IMR-90 (cell line): ENCODE data around the gene TBC1D22A. TPM values are rescaled to one million over a fixed set of nuclear protein-coding genes. Genes with fewer than 3 reads are reported as not detected.

Source experiments
- ATAC-seq: fragments of 200-7000 bp; cut with Tn5 transposase; 2 replicates; pipeline ENCODE4 v1.9.1; 2020; ENCODE audit warnings: low read depth, mild to moderate bottlenecking, moderate library complexity
- BruUV-seq: library from RNA; stranded (reverse); fragments of 400-500 nt; replicated peaks from 2 replicates; lab custom pipeline; 2021; lab: Mats Ljungman, UMichigan
- CTCF ChIA-PET: fragments of 300-600 bp; formaldehyde crosslinking; extraction: SDS; loops from one replicate; lab custom pipeline; 2021; ENCODE audit warnings: antibody characterized with exemption; lab: Yijun Ruan, JAX
- POLR2A ChIA-PET: fragments of 300-600 bp; sonication (Branson Sonifier 250); formaldehyde crosslinking; loops from one replicate; lab custom pipeline; 2022; ENCODE audit warnings: antibody characterized with exemption; ENCODE audit not compliant: unreplicated experiment; lab: Charles Lee
- DNase-seq: peaks from one replicate; pipeline ENCODE4 v3.0.0; 2013
- H2AFZ ChIP-seq: replicated peaks from 2 replicates; pipeline ENCODE3; 2013; ENCODE audit warnings: low read length, mild to moderate bottlenecking; ENCODE audit not compliant: poor library complexity
- H2AK5ac ChIP-seq: 2 replicates; pipeline ENCODE4 v1.6.1; 2013; ENCODE audit warnings: low read depth, low read length, inconsistent platforms
- H2AK9ac ChIP-seq: replicated peaks from 2 replicates; pipeline ENCODE3; 2013; ENCODE audit warnings: mild to moderate bottlenecking, low read depth, low read length, moderate library complexity; ENCODE audit not compliant: poor library complexity
- H2BK120ac ChIP-seq: 2 replicates; pipeline ENCODE4 v1.6.1; 2013; ENCODE audit warnings: low read depth, low read length, inconsistent platforms
- H2BK15ac ChIP-seq: 3 replicates; pipeline ENCODE4 v1.6.1; 2013; ENCODE audit warnings: low read depth, low read length, inconsistent platforms
- H2BK20ac ChIP-seq: 2 replicates; pipeline ENCODE4 v1.6.1; 2013; ENCODE audit warnings: low read depth, mild to moderate bottlenecking, inconsistent platforms, low read length, moderate library complexity
- H2BK5ac ChIP-seq: 2 replicates; pipeline ENCODE4 v1.6.1; 2013; ENCODE audit warnings: mild to moderate bottlenecking, low read depth, low read length, inconsistent platforms; ENCODE audit not compliant: poor library complexity, severe bottlenecking
- H3K14ac ChIP-seq: replicated peaks from 2 replicates; pipeline ENCODE4 v1.6.1; 2013; ENCODE audit warnings: low read depth, low read length, inconsistent platforms
- H3K18ac ChIP-seq: 2 replicates; pipeline ENCODE4 v1.6.1; 2013; ENCODE audit warnings: low read depth, low read length, control low read depth
- H3K23ac ChIP-seq: 2 replicates; pipeline ENCODE4 v1.6.1; 2013; ENCODE audit warnings: low read depth, low read length, inconsistent platforms
- H3K27ac ChIP-seq: 2 replicates; pipeline ENCODE4 v1.5.1; 2013; ENCODE audit warnings: mild to moderate bottlenecking, control low read depth, low read length; ENCODE audit not compliant: insufficient read depth
- H3K27me3 ChIP-seq: 2 replicates; pipeline ENCODE4 v1.6.1; 2013; ENCODE audit warnings: low read length; ENCODE audit not compliant: control insufficient read depth, insufficient read depth
- H3K36me3 ChIP-seq: 2 replicates; pipeline ENCODE4 v1.6.1; 2013; ENCODE audit warnings: low read length, mixed read lengths; ENCODE audit not compliant: control insufficient read depth, insufficient read depth
- H3K4ac ChIP-seq: 2 replicates; pipeline ENCODE4 v1.6.1; 2013; ENCODE audit warnings: low read depth, low read length, inconsistent platforms
- H3K4me1 ChIP-seq: 2 replicates; pipeline ENCODE4 v1.6.1; 2013; ENCODE audit warnings: low read length, mixed read lengths; ENCODE audit not compliant: control insufficient read depth, insufficient read depth
- H3K4me2 ChIP-seq: 2 replicates; pipeline ENCODE4 v1.6.1; 2013; ENCODE audit warnings: low read depth, mild to moderate bottlenecking, control low read depth, low read length, moderate library complexity
- H3K4me3 ChIP-seq: 2 replicates; pipeline ENCODE4 v1.5.1; 2013; ENCODE audit warnings: low read depth, mild to moderate bottlenecking, control low read depth, low read length, moderate library complexity; ENCODE audit not compliant: insufficient read depth
- H3K56ac ChIP-seq: 2 replicates; pipeline ENCODE4 v1.6.1; 2013; ENCODE audit warnings: low read length, inconsistent platforms; ENCODE audit not compliant: insufficient read depth; ENCODE audit errors: extremely low read depth
- H3K79me1 ChIP-seq, 2 experiments: 2 replicates each; pipeline ENCODE4 v1.6.1; 2013; ENCODE audit warnings: low read length in 2 of 2, inconsistent platforms in 1 of 2, low read depth in 1 of 2
- H3K9ac ChIP-seq: 2 replicates; pipeline ENCODE4 v1.6.1; 2013; ENCODE audit warnings: low read depth, low read length, control low read depth
- H3K9me1 ChIP-seq: 2 replicates; pipeline ENCODE4 v1.6.1; 2013; ENCODE audit warnings: low read length, inconsistent platforms; ENCODE audit not compliant: insufficient read depth
- H3K9me3 ChIP-seq: 2 replicates; pipeline ENCODE4 v1.6.1; 2013; ENCODE audit warnings: low read length; ENCODE audit not compliant: control insufficient read depth, insufficient read depth
- H4K20me1 ChIP-seq: 2 replicates; pipeline ENCODE4 v1.6.1; 2013; ENCODE audit warnings: low read length, inconsistent platforms; ENCODE audit not compliant: insufficient read depth
- H4K5ac ChIP-seq: 2 replicates; pipeline ENCODE4 v1.6.1; 2013; ENCODE audit warnings: mild to moderate bottlenecking, low read depth, low read length, control low read depth
- H4K8ac ChIP-seq, 2 experiments: 2 replicates each; pipeline ENCODE4 v1.6.1; 2013; ENCODE audit warnings: low read depth in 2 of 2, low read length in 2 of 2, control low read depth in 1 of 2, inconsistent platforms in 1 of 2
- H4K91ac ChIP-seq: 2 replicates; pipeline ENCODE4 v1.6.1; 2013; ENCODE audit warnings: low read depth, low read length, inconsistent platforms; ENCODE audit not compliant: insufficient read depth
- BHLHE40 ChIP-seq: fragments of 150-350 bp; IDR thresholded peaks from 2 replicates; pipeline ENCODE4 v1.6.1; 2016; ENCODE audit warnings: mild to moderate bottlenecking, low read depth, low read length
- CEBPB ChIP-seq: IDR thresholded peaks from 2 replicates; pipeline ENCODE4 v1.6.1; 2012; ENCODE audit warnings: low read depth, low read length, improper control_type of control experiment
- CHD1 ChIP-seq: IDR thresholded peaks from 2 replicates; pipeline ENCODE4 v1.6.1; 2012; ENCODE audit warnings: low read depth, low read length, improper control_type of control experiment
- FOS ChIP-seq: fragments of 150-350 bp; IDR thresholded peaks from 2 replicates; pipeline ENCODE4 v1.6.1; 2016; ENCODE audit warnings: low read depth, low read length
- MAFK ChIP-seq: IDR thresholded peaks from 2 replicates; pipeline ENCODE4 v1.6.1; 2012; ENCODE audit warnings: low read depth, low read length, improper control_type of control experiment
- MAZ ChIP-seq: IDR thresholded peaks from 2 replicates; pipeline ENCODE4 v1.6.1; 2012; ENCODE audit warnings: low read depth, mild to moderate bottlenecking, low read length, improper control_type of control experiment, moderate library complexity, borderline replicate concordance
- MXI1 ChIP-seq: IDR thresholded peaks from 2 replicates; pipeline ENCODE4 v1.6.1; 2012; ENCODE audit warnings: low read depth, mild to moderate bottlenecking, low read length, moderate library complexity, borderline replicate concordance
- NFE2L2 ChIP-seq: fragments of 150-350 bp; IDR thresholded peaks from 2 replicates; pipeline ENCODE4 v1.6.1; 2016; ENCODE audit warnings: low read depth, mild to moderate bottlenecking, low read length
- POLR2A ChIP-seq: IDR thresholded peaks from 2 replicates; pipeline ENCODE4 v1.6.1; 2012; ENCODE audit warnings: mild to moderate bottlenecking, low read depth, low read length
- RAD21 ChIP-seq: IDR thresholded peaks from 2 replicates; pipeline ENCODE4 v1.6.1; 2012; ENCODE audit warnings: low read length, improper control_type of control experiment
- RCOR1 ChIP-seq: IDR thresholded peaks from 2 replicates; pipeline ENCODE4 v1.6.1; 2012; ENCODE audit warnings: mild to moderate bottlenecking, low read length, improper control_type of control experiment; ENCODE audit not compliant: insufficient replicate concordance
- RFX5 ChIP-seq: IDR thresholded peaks from 2 replicates; pipeline ENCODE4 v1.8.0; 2012; ENCODE audit warnings: low read depth, mild to moderate bottlenecking, low read length, moderate library complexity
- SMC3 ChIP-seq: fragments of 150-350 bp; IDR thresholded peaks from 2 replicates; pipeline ENCODE4 v1.6.1; 2016; ENCODE audit warnings: low read depth, mild to moderate bottlenecking, antibody characterized with exemption, low read length, moderate library complexity
- WGBS, 2 experiments: methylation state at CpG; one replicate each; pipeline versions ENCODE4 v1.1.5 to v1.1.7; 2013; ENCODE audit warnings: missing lambda C conversion rate in 2 of 2; ENCODE audit not compliant: insufficient read length in 1 of 2; ENCODE audit errors: extremely low coverage in 2 of 2; 5-methylcytosine and 5-hydroxymethylcytosine counted together
- dilution Hi-C: fragments of 300-500 bp; cut with HindIII; formaldehyde crosslinking; loops from one replicate; pipeline ENCODE4 v1.14.3; 2018; ENCODE audit warnings: low sequenced_read_pairs; ENCODE audit not compliant: unreplicated experiment
- in situ Hi-C: fragments of 300-500 bp; cut with MboI; formaldehyde crosslinking; loops from 3 replicates; pipeline ENCODE4 v1.14.3; 2019; ENCODE audit warnings: low sequenced_read_pairs, inconsistent platforms, mixed read lengths
- intact Hi-C: fragments of 100-400 bp; cut with micrococcal nuclease; formaldehyde crosslinking; loops from 2 replicates; pipeline ENCODE4 v1.10.0; 2022
- polyA plus RNA-seq, 3 experiments: library from polyadenylated mRNA; depleted of rRNA; stranded (reverse); fragments of >200 nt; gene quantifications; 2 replicates each; pipeline ENCODE4 v1.2.3, GENCODE V29; 2012; ENCODE audit warnings: low replicate concordance in 1 of 3
- total RNA-seq: library from RNA; depleted of rRNA; stranded (reverse); fragments of >200 nt; gene quantifications from 2 replicates; pipeline ENCODE4 v1.2.3, GENCODE V29; 2012
- TF ChIP-seq, protein P1 (sequence below): fragments of 150-350 bp; IDR thresholded peaks from 2 replicates; pipeline ENCODE4 v1.6.1; 2016; ENCODE audit warnings: low read depth, mild to moderate bottlenecking, low read length, moderate library complexity, borderline replicate concordance
- TF ChIP-seq, protein P2 (sequence below): fragments of 150-350 bp; IDR thresholded peaks from 2 replicates; pipeline ENCODE4 v1.6.1; 2017; ENCODE audit warnings: mild to moderate bottlenecking, antibody characterized with exemption, low read length, low read depth
- TF ChIP-seq, protein P3 (sequence below): conservative IDR thresholded peaks from 2 replicates; pipeline ENCODE4 v1.5.1; 2012; ENCODE audit warnings: mild to moderate bottlenecking, low read depth, low read length, improper control_type of control experiment

The TBC1D22A gene
- total and polyA plus RNA-seq, 2 of the 4 experiments (the other 2 are of a cell fraction), result 9.0 to 16.7 TPM

DNA sequence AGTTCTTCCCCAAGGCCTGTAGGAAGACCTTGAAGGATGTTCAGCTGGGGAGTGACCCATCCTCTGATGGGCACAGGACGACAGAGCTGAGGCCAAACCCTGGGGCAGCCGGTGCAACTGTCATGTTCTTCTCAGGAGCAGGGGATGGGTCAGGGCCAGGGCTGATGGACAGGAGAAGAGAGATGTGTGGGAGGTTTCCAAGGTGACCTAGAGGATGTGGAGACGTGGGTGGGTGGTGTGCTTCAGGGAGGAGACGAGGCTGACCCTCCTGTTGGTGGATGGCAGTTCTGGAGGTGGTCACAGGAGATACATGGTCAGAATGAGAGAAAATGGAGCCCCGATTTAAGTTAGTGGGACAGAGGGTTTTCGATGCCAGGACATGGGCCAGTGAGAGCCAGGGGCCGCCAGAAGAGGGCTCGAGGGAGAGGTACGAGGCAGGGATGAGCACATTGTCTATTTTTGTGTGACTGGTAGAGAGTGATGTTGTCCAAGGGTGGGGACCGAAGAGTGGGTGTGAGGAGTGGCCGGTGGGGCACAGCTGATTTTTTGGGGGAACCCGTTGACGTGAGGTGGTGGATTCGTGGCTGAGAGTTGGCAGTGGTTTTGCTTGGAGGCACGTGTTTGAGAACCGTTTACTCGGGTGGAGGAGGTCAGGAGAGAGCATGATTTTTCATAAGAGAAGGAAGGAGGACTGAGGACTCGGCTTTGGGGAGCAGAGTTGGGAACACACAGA is 14.6 kb downstream of the TBC1D22A start:
- no peak overlapping the region for H2BK15ac ChIP-seq
- ChIA-PET CTCF (no interaction called here), POLR2A (no interaction called here)
- no peak overlapping the region for H2BK120ac ChIP-seq
- intact Hi-C loops, result no loop called here
- H3K9ac ChIP-seq, result no peak overlapping the region
- DNase-seq, result no peak
- no peak overlapping the region for H3K14ac ChIP-seq
- H3K27me3 ChIP-seq, result no peaks in the 10 kb centered on the region
- H3K36me3 ChIP-seq, result no peaks in the 10 kb centered on the region
- no peak overlapping the region for H4K8ac ChIP-seq
- ATAC-seq, result no peak
- H3K23ac ChIP-seq, result no peak overlapping the region; the same call in 1 of the 2 replicates
- H3K56ac ChIP-seq, result no peak overlapping the region
- peaks cover 11% of the 10 kb centered on the region for H3K4me1 ChIP-seq
- H2AK9ac ChIP-seq, result peak overlapping the region; percentile 15
- peaks cover 38 to 85% of the 10 kb centered on the region in 2 experiments for H3K79me1 ChIP-seq
- H3K4me2 ChIP-seq, result no peak overlapping the region
- TF ChIP-seq BHLHE40 (no peak), POLR2A (no peak), SMC3 (no peak), NFE2L2 (no peak), MAZ (no peak), RAD21 (no peak), CHD1 (no peak), RFX5 (no peak), CEBPB (no peak), RCOR1 (no peak), MXI1 (no peak), FOS (no peak), MAFK (no peak)
- TF ChIP-seq, protein P1, sequence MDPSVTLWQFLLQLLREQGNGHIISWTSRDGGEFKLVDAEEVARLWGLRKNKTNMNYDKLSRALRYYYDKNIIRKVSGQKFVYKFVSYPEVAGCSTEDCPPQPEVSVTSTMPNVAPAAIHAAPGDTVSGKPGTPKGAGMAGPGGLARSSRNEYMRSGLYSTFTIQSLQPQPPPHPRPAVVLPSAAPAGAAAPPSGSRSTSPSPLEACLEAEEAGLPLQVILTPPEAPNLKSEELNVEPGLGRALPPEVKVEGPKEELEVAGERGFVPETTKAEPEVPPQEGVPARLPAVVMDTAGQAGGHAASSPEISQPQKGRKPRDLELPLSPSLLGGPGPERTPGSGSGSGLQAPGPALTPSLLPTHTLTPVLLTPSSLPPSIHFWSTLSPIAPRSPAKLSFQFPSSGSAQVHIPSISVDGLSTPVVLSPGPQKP, result no peak
- TF ChIP-seq, protein P2, sequence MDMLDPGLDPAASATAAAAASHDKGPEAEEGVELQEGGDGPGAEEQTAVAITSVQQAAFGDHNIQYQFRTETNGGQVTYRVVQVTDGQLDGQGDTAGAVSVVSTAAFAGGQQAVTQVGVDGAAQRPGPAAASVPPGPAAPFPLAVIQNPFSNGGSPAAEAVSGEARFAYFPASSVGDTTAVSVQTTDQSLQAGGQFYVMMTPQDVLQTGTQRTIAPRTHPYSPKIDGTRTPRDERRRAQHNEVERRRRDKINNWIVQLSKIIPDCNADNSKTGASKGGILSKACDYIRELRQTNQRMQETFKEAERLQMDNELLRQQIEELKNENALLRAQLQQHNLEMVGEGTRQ, result no peak
- TF ChIP-seq, protein P3, sequence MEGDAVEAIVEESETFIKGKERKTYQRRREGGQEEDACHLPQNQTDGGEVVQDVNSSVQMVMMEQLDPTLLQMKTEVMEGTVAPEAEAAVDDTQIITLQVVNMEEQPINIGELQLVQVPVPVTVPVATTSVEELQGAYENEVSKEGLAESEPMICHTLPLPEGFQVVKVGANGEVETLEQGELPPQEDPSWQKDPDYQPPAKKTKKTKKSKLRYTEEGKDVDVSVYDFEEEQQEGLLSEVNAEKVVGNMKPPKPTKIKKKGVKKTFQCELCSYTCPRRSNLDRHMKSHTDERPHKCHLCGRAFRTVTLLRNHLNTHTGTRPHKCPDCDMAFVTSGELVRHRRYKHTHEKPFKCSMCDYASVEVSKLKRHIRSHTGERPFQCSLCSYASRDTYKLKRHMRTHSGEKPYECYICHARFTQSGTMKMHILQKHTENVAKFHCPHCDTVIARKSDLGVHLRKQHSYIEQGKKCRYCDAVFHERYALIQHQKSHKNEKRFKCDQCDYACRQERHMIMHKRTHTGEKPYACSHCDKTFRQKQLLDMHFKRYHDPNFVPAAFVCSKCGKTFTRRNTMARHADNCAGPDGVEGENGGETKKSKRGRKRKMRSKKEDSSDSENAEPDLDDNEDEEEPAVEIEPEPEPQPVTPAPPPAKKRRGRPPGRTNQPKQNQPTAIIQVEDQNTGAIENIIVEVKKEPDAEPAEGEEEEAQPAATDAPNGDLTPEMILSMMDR, result no peak
- H4K5ac ChIP-seq, result no peak overlapping the region
- peaks cover 51% of the 10 kb centered on the region for H4K20me1 ChIP-seq
- H2AK5ac ChIP-seq, result no peak overlapping the region
- dilution Hi-C loops, result no loop called here
- no peak overlapping the region for H3K4ac ChIP-seq
- peak overlapping the region; percentile 15; the same call in 1 of the 2 replicates for H4K91ac ChIP-seq
- H3K4me3 ChIP-seq, result no peak overlapping the region
- no peaks in the 10 kb centered on the region for H3K9me3 ChIP-seq
- H3K27ac ChIP-seq, result no peak overlapping the region
- no peak overlapping the region for H3K18ac ChIP-seq
- H2BK20ac ChIP-seq, result no peak overlapping the region
- no TSS peak for BruUV-seq
- in situ Hi-C loops, result no loop called here
- 63% methylated on average over 15 of the region's 18 CpGs; no CpG with 5 or more reads in 1 of the 2 experiments for WGBS, 2 experiments
- no peak overlapping the region for H2BK5ac ChIP-seq
- peaks cover 33% of the 10 kb centered on the region for H3K9me1 ChIP-seq
- H2AFZ ChIP-seq, result no peak overlapping the region
